MM.1S (cell line): ENCODE measurements around the gene FAM227B.
"Not testable (repeated sequence)": the region's sequence is repeated elsewhere in the genome, so short reads cannot be mapped to it uniquely, and the experiment has no call there.

Source experiments
- DNase-seq: peaks from one replicate; pipeline ENCODE4 v3.0.0-alpha.2; 2015
- H2AFZ ChIP-seq: fragments of 300-600 bp; sonication (generic); 2 replicates; pipeline ENCODE4 v1.6.0; 2016; ENCODE audit warnings: antibody characterized with exemption, low read length
- H3F3A ChIP-seq: fragments of 300-600 bp; sonication (generic); 2 replicates; pipeline ENCODE4 v1.6.1; 2016; ENCODE audit warnings: mild to moderate bottlenecking, antibody characterized with exemption, low read length, moderate library complexity, mixed read lengths; ENCODE audit not compliant: insufficient read depth
- H3K27ac ChIP-seq: fragments of 300-600 bp; sonication (generic); 2 replicates; pipeline ENCODE4 v1.5.1; 2016; ENCODE audit warnings: mild to moderate bottlenecking, low read length
- H3K27me3 ChIP-seq: fragments of 300-600 bp; sonication (generic); replicated peaks from 2 replicates; pipeline ENCODE4 v1.6.0; 2016; ENCODE audit warnings: low read length; ENCODE audit not compliant: insufficient read depth
- H3K36me3 ChIP-seq: fragments of 300-600 bp; sonication (generic); replicated peaks from 2 replicates; pipeline ENCODE4 v1.6.1; 2016; ENCODE audit warnings: mild to moderate bottlenecking, low read length, mixed read lengths; ENCODE audit not compliant: insufficient read depth
- H3K4me1 ChIP-seq: fragments of 300-600 bp; sonication (generic); 2 replicates; pipeline ENCODE4 v1.6.1; 2016; ENCODE audit warnings: low read length, mixed read lengths
- H3K4me2 ChIP-seq: fragments of 300-600 bp; sonication (generic); 2 replicates; pipeline ENCODE4 v1.6.0; 2016; ENCODE audit warnings: low read depth, low read length
- H3K4me3 ChIP-seq: fragments of 300-600 bp; sonication (generic); 2 replicates; pipeline ENCODE4 v1.5.1; 2016; ENCODE audit warnings: low read length, mixed read lengths
- H3K79me2 ChIP-seq: fragments of 300-600 bp; sonication (generic); 2 replicates; pipeline ENCODE4 v1.6.1; 2016; ENCODE audit warnings: mixed run types, low read length, mixed read lengths
- H3K9ac ChIP-seq: fragments of 300-600 bp; sonication (generic); 2 replicates; pipeline ENCODE4 v1.6.1; 2016; ENCODE audit warnings: low read length, mixed read lengths
- H3K9me2 ChIP-seq: fragments of 300-600 bp; sonication (generic); replicated peaks from 2 replicates; pipeline ENCODE4 v1.6.1; 2016; ENCODE audit warnings: mild to moderate bottlenecking, low read length, mixed read lengths; ENCODE audit not compliant: insufficient read depth
- H3K9me3 ChIP-seq: fragments of 300-600 bp; sonication (generic); replicated peaks from 2 replicates; pipeline ENCODE4 v1.6.1; 2016; ENCODE audit warnings: mild to moderate bottlenecking, low read length, mixed read lengths; ENCODE audit not compliant: insufficient read depth
- H4K20me1 ChIP-seq: fragments of 300-600 bp; sonication (generic); 2 replicates; pipeline ENCODE4 v1.6.1; 2016; ENCODE audit warnings: mild to moderate bottlenecking, low read length, moderate library complexity, mixed read lengths; ENCODE audit not compliant: insufficient read depth
- EZH2 ChIP-seq: fragments of 300-600 bp; sonication (generic); optimal IDR thresholded peaks from 2 replicates; pipeline ENCODE3; 2017; ENCODE audit warnings: low read depth, mild to moderate bottlenecking, antibody characterized with exemption, low read length, mixed read lengths
- EZH2phosphoT487 ChIP-seq: fragments of 300-600 bp; sonication (generic); IDR thresholded peaks from 2 replicates; pipeline ENCODE4 v1.6.1; 2018; ENCODE audit warnings: antibody characterized with exemption, low read length
- TF ChIP-seq, protein P1 (sequence below): fragments of 300-600 bp; sonication (generic); IDR thresholded peaks from 2 replicates; pipeline ENCODE4 v1.5.1; 2016; ENCODE audit warnings: antibody characterized with exemption, low read length, mixed read lengths

Gene FAM227B

DNA sequence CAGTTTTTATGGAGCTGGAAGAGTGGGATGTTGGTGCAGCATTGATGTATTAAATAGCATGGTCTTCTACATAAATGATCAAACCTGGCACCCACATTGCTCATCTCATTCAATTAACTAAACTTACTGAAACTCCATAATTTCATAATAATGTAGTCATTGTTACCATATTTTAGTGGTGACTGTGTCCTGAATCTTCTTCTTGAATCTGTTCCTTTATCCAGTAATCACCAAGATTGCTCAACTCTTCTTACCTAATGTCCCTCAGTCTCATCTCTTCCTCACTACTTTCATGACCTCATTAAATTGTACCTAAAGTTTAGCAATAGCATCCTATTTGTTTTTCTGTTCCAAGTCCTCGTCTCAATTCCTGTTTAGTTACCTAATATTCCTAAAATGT, 127.8 kb downstream of the FAM227B start:
- no peaks in the 10 kb centered on the region for H3K9me3 ChIP-seq
- no peaks in the 10 kb centered on the region for H3K79me2 ChIP-seq
- H3K9me2 ChIP-seq = no peaks in the 10 kb centered on the region
- H4K20me1 ChIP-seq = no peaks in the 10 kb centered on the region
- DNase-seq = no peak
- H3K9ac ChIP-seq = no peak overlapping the region
- no peaks in the 10 kb centered on the region for H3K36me3 ChIP-seq
- H3F3A ChIP-seq = no peaks in the 10 kb centered on the region
- no peaks in the 10 kb centered on the region for H3K27me3 ChIP-seq
- H3K4me2 ChIP-seq = no peak overlapping the region
- H3K27ac ChIP-seq = no peak overlapping the region
- TF ChIP-seq, protein P1, sequence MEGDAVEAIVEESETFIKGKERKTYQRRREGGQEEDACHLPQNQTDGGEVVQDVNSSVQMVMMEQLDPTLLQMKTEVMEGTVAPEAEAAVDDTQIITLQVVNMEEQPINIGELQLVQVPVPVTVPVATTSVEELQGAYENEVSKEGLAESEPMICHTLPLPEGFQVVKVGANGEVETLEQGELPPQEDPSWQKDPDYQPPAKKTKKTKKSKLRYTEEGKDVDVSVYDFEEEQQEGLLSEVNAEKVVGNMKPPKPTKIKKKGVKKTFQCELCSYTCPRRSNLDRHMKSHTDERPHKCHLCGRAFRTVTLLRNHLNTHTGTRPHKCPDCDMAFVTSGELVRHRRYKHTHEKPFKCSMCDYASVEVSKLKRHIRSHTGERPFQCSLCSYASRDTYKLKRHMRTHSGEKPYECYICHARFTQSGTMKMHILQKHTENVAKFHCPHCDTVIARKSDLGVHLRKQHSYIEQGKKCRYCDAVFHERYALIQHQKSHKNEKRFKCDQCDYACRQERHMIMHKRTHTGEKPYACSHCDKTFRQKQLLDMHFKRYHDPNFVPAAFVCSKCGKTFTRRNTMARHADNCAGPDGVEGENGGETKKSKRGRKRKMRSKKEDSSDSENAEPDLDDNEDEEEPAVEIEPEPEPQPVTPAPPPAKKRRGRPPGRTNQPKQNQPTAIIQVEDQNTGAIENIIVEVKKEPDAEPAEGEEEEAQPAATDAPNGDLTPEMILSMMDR = no peak
- TF ChIP-seq EZH2 (no peak), EZH2phosphoT487 (no peak)
- H2AFZ ChIP-seq = no peak overlapping the region
- H3K4me3 ChIP-seq = no peak overlapping the region
- no peaks in the 10 kb centered on the region for H3K4me1 ChIP-seq

DNA sequence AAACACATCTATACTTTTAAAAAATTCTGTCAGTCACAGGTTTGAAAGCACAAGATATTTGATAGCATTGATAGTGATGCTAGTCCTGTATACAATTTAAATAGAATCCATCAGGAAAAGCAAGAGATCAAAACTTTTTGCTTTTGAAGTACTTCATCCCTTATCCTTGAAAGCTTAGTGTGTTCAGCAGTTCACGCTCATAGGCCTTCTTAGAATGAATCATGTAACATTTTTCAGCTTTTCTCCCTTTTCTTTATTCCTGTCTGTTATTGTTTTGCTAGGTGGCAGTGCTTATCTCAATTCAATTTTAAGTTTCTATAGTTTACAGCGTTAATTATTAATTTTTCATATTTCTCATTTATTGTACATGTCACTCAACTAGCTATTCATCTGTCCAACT, 128.5 kb downstream of the FAM227B start:
- no peak overlapping the region for H3K9ac ChIP-seq
- H3K9me3 ChIP-seq = no peaks in the 10 kb centered on the region
- H4K20me1 ChIP-seq = no peaks in the 10 kb centered on the region
- no peaks in the 10 kb centered on the region for H3K9me2 ChIP-seq
- no peaks in the 10 kb centered on the region for H3F3A ChIP-seq
- no peaks in the 10 kb centered on the region for H3K79me2 ChIP-seq
- DNase-seq = no peak
- H3K4me2 ChIP-seq = no peak overlapping the region
- H3K27ac ChIP-seq = no peak overlapping the region
- no peaks in the 10 kb centered on the region for H3K27me3 ChIP-seq
- H3K4me1 ChIP-seq = no peaks in the 10 kb centered on the region
- H3K4me3 ChIP-seq = no peak overlapping the region
- no peaks in the 10 kb centered on the region for H3K36me3 ChIP-seq
- no peak overlapping the region for H2AFZ ChIP-seq
- TF ChIP-seq EZH2 (no peak), EZH2phosphoT487 (no peak)
- TF ChIP-seq, protein P1 = no peak

DNA sequence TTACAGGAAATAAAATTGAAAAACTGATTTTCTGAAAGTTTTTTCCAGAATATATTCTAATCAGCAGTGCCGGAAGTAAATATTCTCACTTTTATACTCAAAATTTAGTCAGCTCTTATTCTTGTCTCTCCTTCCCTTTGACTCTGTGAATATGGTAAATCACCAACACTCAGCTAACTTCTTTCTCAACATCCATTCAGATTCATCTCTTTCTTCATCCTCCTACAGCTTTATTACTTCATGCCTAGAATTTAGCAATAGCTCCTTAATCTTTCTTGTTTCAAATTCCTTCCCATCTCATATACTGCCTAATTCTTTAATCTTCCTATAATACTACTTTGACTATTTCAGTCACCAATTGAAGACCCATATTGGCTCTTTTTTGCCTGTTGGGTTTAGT, 129.7 kb downstream of the FAM227B start:
- no peaks in the 10 kb centered on the region for H3K79me2 ChIP-seq
- no peak overlapping the region for H3K27ac ChIP-seq
- no peak overlapping the region for H2AFZ ChIP-seq
- H3K4me1 ChIP-seq = no peaks in the 10 kb centered on the region
- H3F3A ChIP-seq = no peaks in the 10 kb centered on the region
- no peak overlapping the region for H3K4me2 ChIP-seq
- H4K20me1 ChIP-seq = no peaks in the 10 kb centered on the region
- TF ChIP-seq EZH2phosphoT487 (no peak), EZH2 (no peak)
- TF ChIP-seq, protein P1 = no peak
- DNase-seq = no peak
- no peak overlapping the region for H3K9ac ChIP-seq
- no peak overlapping the region for H3K4me3 ChIP-seq
- H3K36me3 ChIP-seq = no peaks in the 10 kb centered on the region
- no peaks in the 10 kb centered on the region for H3K27me3 ChIP-seq
- H3K9me2 ChIP-seq = no peaks in the 10 kb centered on the region
- H3K9me3 ChIP-seq = no peaks in the 10 kb centered on the region

DNA sequence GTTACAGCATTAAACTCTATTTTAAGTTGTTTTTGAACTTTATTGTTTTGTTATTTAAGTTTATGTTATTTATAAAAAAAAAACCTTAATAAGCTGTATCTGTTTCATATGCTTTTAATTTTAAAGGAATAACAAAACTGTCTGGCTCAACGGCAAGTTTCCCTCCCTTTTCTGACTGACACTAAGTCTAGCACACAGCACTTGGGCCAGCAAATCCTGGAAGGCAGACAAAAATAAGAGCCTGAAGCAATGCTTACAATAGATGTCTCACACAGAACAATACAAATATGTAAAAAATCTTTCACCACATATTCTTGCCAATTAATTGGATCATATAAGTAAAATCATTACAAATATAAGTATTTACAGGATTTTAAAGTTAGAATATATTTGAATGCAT, 135.2 kb downstream of the FAM227B start:
- H3K27ac ChIP-seq, H3K9ac ChIP-seq, H3K79me2 ChIP-seq, H2AFZ ChIP-seq, DNase-seq, H3K27me3 ChIP-seq, H3K9me2 ChIP-seq, H3K9me3 ChIP-seq, H3F3A ChIP-seq, H4K20me1 ChIP-seq, H3K4me1 ChIP-seq, H3K4me3 ChIP-seq, H3K4me2 ChIP-seq, H3K36me3 ChIP-seq: not testable (repeated sequence)

DNA sequence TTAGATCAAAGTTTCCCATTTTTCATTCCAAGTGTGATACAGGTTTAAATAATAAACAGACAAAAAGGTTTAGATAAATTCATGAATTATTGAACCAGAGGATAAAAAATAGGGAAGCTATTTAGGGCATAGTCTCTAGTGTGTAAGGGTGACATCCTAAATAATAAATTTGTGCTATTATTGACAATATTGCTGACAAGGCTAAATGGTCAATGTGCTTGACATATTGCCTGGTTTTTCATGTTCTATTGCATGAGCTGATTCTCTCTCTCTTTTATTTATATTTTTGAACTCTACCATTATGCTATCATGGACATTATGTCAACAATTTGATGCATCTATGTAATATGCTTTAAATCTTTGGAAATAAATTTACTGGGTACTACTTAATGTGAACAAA, 141.6 kb downstream of the FAM227B start:
- not testable (repeated sequence) for H3K4me2 ChIP-seq, H3K4me3 ChIP-seq, H2AFZ ChIP-seq, H4K20me1 ChIP-seq, H3K36me3 ChIP-seq, H3K9me3 ChIP-seq, H3K9ac ChIP-seq, DNase-seq, H3F3A ChIP-seq, H3K4me1 ChIP-seq, H3K27ac ChIP-seq, H3K27me3 ChIP-seq, H3K79me2 ChIP-seq, H3K9me2 ChIP-seq

DNA sequence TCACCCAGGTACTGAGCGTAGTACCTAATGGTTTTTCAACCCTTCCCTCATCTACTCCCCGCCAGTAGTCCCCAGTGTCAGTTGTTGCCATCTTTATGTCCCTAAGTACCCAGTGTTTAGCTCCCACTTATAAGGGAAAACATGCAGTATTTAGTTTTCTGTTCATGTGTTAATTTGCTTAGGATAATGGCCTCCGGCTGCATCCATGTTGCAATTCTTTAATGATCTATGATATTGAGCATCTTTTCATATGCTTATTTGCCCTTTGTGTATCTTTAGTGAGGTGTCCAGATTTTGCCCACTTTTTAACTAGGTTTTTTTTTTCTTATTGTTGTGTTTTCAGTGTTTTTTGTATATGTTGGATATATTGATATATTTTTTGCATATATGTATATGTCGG, 142.6 kb downstream of the FAM227B start:
- not testable (repeated sequence) for H3K27me3 ChIP-seq, DNase-seq, H3K9me2 ChIP-seq, H3K4me2 ChIP-seq, H3K9me3 ChIP-seq, H3K4me1 ChIP-seq, H3K4me3 ChIP-seq, H2AFZ ChIP-seq, H3K27ac ChIP-seq, H4K20me1 ChIP-seq, H3F3A ChIP-seq, H3K36me3 ChIP-seq, H3K79me2 ChIP-seq, H3K9ac ChIP-seq
